Sigmoid colon (tissue), 4 donors: Measurements from ENCODE around the gene C2orf49.

ENCODE experiments used
- EP300 ChIP-seq, 4 donors: sonication (generic); formaldehyde crosslinking; IDR thresholded peaks; one replicate each; pipeline ENCODE4 v1.6.1; 2017; ENCODE audit warnings: antibody characterized with exemption in 4 of 4
- POLR2A ChIP-seq, 2 donors: fragments of 450-650 bp; IDR thresholded peaks; one replicate each; pipeline ENCODE4 v1.6.1; 2016; ENCODE audit warnings: antibody characterized with exemption in 2 of 2, mild to moderate bottlenecking in 2 of 2, moderate library complexity in 2 of 2
- POLR2AphosphoS5 ChIP-seq, 4 donors: sonication (generic); formaldehyde crosslinking; IDR thresholded peaks; one replicate each; pipeline ENCODE4 v1.6.1; 2017; ENCODE audit warnings: antibody characterized with exemption in 4 of 4
- TF ChIP-seq, protein P1 (sequence below), 4 experiments: fragments of 450-650 bp in 3 of 4; fragments of 200-600 bp in 1 of 4; IDR thresholded peaks; one replicate each; pipeline ENCODE4 v1.5.1; 2016 to 2019; ENCODE audit warnings: antibody characterized with exemption in 4 of 4, mild to moderate bottlenecking in 3 of 4, moderate library complexity in 2 of 4

DNA sequence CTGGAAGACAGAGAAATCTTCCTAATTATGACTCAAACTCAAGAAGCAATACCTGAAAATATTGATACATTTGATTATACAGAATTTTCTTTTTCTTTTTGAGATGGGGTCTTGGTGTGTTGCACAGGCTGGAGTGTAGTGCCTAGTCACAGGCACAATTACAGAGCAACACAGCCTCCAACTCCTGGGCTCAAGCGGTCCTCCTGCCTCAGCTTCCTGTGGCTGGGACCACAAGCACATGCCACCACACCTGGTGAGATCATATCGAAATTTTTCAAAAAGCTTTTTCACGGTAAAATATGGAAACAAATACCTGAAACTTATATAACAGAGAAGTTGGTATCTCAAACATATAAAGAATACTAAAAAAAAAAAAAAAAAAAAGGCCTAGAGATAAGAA is 35.7 kb upstream of the C2orf49 start:
- TF ChIP-seq POLR2AphosphoS5 (IDR thresholded peaks at IDR 0.05) (no peak), EP300 (IDR thresholded peaks at IDR 0.05) (no peak), POLR2A (IDR thresholded peaks at IDR 0.05) (no peak)
- TF ChIP-seq, protein P1, sequence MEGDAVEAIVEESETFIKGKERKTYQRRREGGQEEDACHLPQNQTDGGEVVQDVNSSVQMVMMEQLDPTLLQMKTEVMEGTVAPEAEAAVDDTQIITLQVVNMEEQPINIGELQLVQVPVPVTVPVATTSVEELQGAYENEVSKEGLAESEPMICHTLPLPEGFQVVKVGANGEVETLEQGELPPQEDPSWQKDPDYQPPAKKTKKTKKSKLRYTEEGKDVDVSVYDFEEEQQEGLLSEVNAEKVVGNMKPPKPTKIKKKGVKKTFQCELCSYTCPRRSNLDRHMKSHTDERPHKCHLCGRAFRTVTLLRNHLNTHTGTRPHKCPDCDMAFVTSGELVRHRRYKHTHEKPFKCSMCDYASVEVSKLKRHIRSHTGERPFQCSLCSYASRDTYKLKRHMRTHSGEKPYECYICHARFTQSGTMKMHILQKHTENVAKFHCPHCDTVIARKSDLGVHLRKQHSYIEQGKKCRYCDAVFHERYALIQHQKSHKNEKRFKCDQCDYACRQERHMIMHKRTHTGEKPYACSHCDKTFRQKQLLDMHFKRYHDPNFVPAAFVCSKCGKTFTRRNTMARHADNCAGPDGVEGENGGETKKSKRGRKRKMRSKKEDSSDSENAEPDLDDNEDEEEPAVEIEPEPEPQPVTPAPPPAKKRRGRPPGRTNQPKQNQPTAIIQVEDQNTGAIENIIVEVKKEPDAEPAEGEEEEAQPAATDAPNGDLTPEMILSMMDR (IDR thresholded peaks at IDR 0.05): no peak
